ENCODE data around the gene CAMK2B. TPM values are rescaled to one million over a fixed set of nuclear protein-coding genes. Genes with fewer than 3 reads are reported as not detected.

CAMK2B gene
- polyA plus RNA-seq, 2 donors = 0.33 to 1.2 TPM

- no peaks in the 10 kb centered on the region for H3K9me3 ChIP-seq (ENCODE audit: control insufficient read depth in 2 of 2, insufficient read depth in 1 of 2, low read depth in 1 of 2, low read length in 1 of 2)
- peaks cover 0 to 11% of the 10 kb centered on the region in 2 donors for H3K4me1 ChIP-seq (ENCODE audit: control insufficient read depth in 2 of 2, insufficient read depth in 2 of 2, low read length in 1 of 2)
- H3K4me3 ChIP-seq (ENCODE audit: low read depth in 1 of 2, low read length in 2 of 2) = no peak overlapping the region
- no peaks in the 10 kb centered on the region for H3K36me3 ChIP-seq (ENCODE audit: control insufficient read depth in 2 of 2, insufficient read depth in 2 of 2, low read length in 1 of 2)
- WGBS, 2 donors = 90% methylated on average over 8 of the region's 8 CpGs
- no peak overlapping the region for H3K27ac ChIP-seq (ENCODE audit: low read depth in 2 of 2, low read length in 1 of 2)
- H3K27me3 ChIP-seq (ENCODE audit: control insufficient read depth in 1 of 2, insufficient read depth in 2 of 2, low read length in 2 of 2) = no peaks in the 10 kb centered on the region
Measured at GRCh38 chr7:44313016-44313415, 12.4 kb downstream of the CAMK2B start.

DNA sequence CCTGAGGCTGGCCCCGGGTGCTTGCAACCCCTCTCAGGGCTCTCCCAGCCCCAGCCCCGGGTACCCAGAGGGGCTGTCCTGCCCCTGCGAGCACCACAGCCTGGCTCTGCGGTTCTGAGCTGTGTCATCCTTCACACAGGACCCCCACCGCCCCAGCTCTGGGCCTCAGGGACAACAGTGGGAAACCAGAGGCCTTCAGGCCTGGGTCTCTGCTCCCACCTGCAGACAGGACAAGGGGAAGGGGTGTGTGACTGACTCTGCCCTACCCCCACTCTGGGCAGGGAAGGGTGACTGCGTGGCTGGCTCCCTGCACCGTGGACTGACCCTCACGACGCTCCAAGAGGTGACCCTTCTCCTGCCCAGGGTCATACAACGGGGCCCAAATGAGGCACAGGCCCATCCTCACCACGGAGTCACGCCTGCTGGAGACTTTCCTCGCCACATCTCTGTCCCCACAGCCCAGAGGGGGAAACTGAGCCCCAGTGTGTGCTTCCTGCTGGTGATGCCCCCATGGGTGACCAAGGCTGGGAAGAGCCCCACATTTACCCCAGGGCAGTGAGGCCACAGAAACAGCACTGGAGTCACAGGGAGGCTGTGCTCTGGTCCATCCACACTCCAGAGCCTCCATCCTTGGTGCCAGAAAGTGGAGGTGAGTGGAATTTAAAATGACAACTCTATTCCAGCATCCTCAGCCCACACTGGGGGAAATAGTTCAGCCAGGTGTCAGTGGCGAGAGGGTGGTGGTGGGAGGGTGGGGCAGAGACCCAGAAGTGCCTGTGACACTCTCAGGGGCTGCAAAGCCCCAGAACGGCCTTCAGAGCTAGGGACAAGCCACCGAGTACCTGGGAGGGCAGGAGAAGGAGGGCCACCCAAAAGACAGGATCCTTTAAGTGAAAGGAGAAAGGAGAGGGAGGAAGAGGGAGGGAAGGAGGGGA, 13.6 kb downstream of the CAMK2B start:
- no peaks in the 10 kb centered on the region for H3K9me3 ChIP-seq (ENCODE audit: control insufficient read depth in 2 of 2, insufficient read depth in 1 of 2, low read depth in 1 of 2, low read length in 1 of 2)
- peaks cover 0 to 11% of the 10 kb centered on the region in 2 donors for H3K4me1 ChIP-seq (ENCODE audit: control insufficient read depth in 2 of 2, insufficient read depth in 2 of 2, low read length in 1 of 2)
- H3K4me3 ChIP-seq (ENCODE audit: low read depth in 1 of 2, low read length in 2 of 2) = no peak overlapping the region
- 86 to 91% methylated on average over 16 of the region's 16 CpGs for WGBS, 2 donors
- H3K27me3 ChIP-seq (ENCODE audit: control insufficient read depth in 1 of 2, insufficient read depth in 2 of 2, low read length in 2 of 2) = no peaks in the 10 kb centered on the region
- no peaks in the 10 kb centered on the region for H3K36me3 ChIP-seq (ENCODE audit: control insufficient read depth in 2 of 2, insufficient read depth in 2 of 2, low read length in 1 of 2)
- no peak overlapping the region for H3K27ac ChIP-seq (ENCODE audit: low read depth in 2 of 2, low read length in 1 of 2)

- Histone ChIP-seq H3K4me1 (ENCODE audit: control insufficient read depth in 2 of 2, insufficient read depth in 2 of 2, low read length in 1 of 2) (peaks cover 0 to 11% of the 10 kb centered on the region in 2 donors), H3K9me3 (ENCODE audit: control insufficient read depth in 2 of 2, insufficient read depth in 1 of 2, low read depth in 1 of 2, low read length in 1 of 2) (no peaks in the 10 kb centered on the region), H3K36me3 (ENCODE audit: control insufficient read depth in 2 of 2, insufficient read depth in 2 of 2, low read length in 1 of 2) (no peaks in the 10 kb centered on the region), H3K4me3 (ENCODE audit: low read depth in 1 of 2, low read length in 2 of 2) (no peak overlapping the region), H3K27ac (ENCODE audit: low read depth in 2 of 2, low read length in 1 of 2) (no peak overlapping the region), H3K27me3 (ENCODE audit: control insufficient read depth in 1 of 2, insufficient read depth in 2 of 2, low read length in 2 of 2) (no peaks in the 10 kb centered on the region)
- 81 to 82% methylated on average over 10 of the region's 10 CpGs for WGBS, 2 donors
Measured at GRCh38 chr7:44310221-44310848, 15.1 kb downstream of the CAMK2B start.

DNA sequence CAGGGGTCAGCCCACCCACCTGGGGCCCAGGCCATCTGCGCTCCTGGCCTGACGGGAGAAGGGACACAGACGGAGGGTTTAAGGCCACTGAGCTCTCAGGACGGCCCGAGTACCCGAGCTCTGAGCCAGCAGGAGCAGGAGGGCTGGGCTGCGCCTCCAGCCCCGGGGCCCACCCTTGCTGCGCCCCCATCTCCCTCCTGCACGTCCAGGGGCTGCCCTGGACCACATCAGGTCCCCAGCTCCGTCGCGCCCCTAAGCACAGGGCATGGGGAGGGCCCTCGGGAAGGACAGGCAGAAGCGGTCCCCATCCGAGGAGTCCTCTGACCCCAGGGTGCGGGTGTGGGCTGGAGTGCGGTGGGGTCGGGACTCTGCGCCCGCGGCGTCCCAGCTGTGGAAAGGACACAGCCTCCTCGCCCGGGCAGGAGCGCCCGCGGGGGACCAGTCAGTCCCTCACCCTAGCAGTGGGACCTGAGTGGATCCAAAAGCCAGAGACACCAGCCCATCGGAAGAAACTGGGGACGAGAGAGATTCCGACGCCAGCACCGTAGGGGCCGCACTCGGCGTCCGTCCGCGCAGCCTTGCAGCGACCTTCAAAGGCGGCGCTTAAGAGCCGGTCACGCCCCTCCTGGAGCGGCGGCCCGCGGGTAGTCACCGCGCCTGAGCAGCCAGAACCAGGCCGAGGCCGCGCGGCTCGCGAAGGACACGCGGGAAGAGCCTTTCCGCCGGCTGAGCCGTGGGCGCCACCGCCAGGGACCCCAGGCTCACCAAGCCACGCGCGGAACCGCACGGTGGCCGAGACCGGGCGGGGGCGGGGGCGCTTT, 15.9 kb downstream of the CAMK2B start:
- 17 to 18% methylated on average over 69 to 73 of the region's 73 CpGs for WGBS, 2 donors
- Histone ChIP-seq H3K27ac (ENCODE audit: low read depth in 2 of 2, low read length in 1 of 2) (no peak overlapping the region), H3K4me1 (ENCODE audit: control insufficient read depth in 2 of 2, insufficient read depth in 2 of 2, low read length in 1 of 2) (peaks cover 0 to 11% of the 10 kb centered on the region in 2 donors), H3K4me3 (ENCODE audit: low read depth in 1 of 2, low read length in 2 of 2) (peak overlapping the region; percentile 30 to 37), H3K36me3 (ENCODE audit: control insufficient read depth in 2 of 2, insufficient read depth in 2 of 2, low read length in 1 of 2) (no peaks in the 10 kb centered on the region), H3K27me3 (ENCODE audit: control insufficient read depth in 1 of 2, insufficient read depth in 2 of 2, low read length in 2 of 2) (no peaks in the 10 kb centered on the region), H3K9me3 (ENCODE audit: control insufficient read depth in 2 of 2, insufficient read depth in 1 of 2, low read depth in 1 of 2, low read length in 1 of 2) (no peaks in the 10 kb centered on the region)

DNA sequence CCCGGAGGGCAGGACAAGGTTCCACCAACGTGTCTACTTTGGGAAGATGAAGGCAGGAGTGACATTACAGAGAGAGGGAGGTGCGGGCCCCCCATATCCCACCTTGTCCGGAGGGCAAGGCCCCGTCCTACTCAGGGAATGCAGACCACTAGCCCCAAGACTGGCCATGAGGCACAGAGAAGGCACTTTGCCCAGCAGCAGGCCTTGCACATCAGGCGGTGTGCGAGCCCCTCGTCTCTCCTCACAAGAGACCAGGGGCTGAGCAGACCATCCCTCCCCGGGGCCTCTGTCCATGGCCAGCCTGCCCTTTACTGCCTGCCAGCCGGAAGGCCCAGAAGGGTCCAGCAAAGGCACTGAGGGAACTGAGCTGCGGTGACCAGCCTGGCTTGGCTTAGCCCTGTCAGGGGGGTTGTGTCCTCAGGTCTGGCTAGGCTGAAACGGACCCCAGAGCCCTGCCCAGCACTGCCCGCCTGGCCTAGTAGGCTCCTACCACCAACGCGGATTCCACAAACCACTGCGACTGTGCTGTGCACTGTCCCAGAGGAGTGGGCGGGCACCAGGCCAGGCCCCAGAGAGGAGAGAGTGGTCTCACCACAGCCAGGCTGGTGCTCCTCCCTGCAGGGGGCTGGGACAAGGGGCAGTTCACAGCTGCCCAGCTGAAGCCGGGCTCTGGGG, 16.7 kb downstream of the CAMK2B start:
- 80 to 84% methylated on average over 18 of the region's 18 CpGs for WGBS, 2 donors
- Histone ChIP-seq H3K4me1 (ENCODE audit: control insufficient read depth in 2 of 2, insufficient read depth in 2 of 2, low read length in 1 of 2) (peaks cover 0 to 11% of the 10 kb centered on the region in 2 donors), H3K4me3 (ENCODE audit: low read depth in 1 of 2, low read length in 2 of 2) (no peak overlapping the region), H3K27ac (ENCODE audit: low read depth in 2 of 2, low read length in 1 of 2) (peak overlapping the region in 1 of 2 donors; percentile 29), H3K27me3 (ENCODE audit: control insufficient read depth in 1 of 2, insufficient read depth in 2 of 2, low read length in 2 of 2) (no peaks in the 10 kb centered on the region), H3K9me3 (ENCODE audit: control insufficient read depth in 2 of 2, insufficient read depth in 1 of 2, low read depth in 1 of 2, low read length in 1 of 2) (no peaks in the 10 kb centered on the region), H3K36me3 (ENCODE audit: control insufficient read depth in 2 of 2, insufficient read depth in 2 of 2, low read length in 1 of 2) (no peaks in the 10 kb centered on the region)

GRCh38 chr7:44307905-44308595, 17.3 kb downstream of the CAMK2B start:
- peak overlapping the region in 1 of 2 donors; percentile 29 for H3K27ac ChIP-seq (ENCODE audit: low read depth in 2 of 2, low read length in 1 of 2)
- WGBS, 2 donors = 64 to 73% methylated on average over 8 of the region's 8 CpGs

DNA sequence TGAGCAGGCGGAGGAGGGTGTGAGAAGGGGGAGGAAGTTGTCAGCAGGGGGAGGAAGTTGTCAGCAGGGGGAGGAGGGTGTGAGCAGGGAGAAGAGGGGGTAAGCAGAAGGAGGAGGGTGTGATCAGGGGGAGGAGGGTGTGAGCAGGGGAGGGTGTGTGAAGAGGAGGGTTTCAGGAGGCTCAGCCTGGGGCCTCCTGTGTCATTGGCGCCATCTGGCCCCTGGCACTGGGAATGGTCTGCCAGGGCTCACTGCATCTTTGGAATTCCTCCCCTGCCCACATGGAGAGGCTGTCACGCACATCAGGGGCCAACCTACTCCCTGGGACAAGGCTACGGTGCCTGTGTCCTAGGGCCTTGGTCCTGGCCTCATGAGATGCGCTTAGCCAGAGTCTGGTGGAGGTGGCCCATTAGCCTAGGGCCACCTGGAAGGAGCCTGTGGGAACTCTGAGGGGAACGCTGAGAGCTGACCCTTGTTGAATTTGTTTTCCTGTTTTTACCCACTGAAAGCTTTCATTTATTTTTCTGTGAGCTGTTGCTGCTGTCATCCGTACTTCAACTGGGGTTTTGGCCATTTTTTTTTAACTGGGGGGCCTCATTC, 18.0 kb downstream of the CAMK2B start:
- peaks cover 0 to 11% of the 10 kb centered on the region in 2 donors for H3K4me1 ChIP-seq (ENCODE audit: control insufficient read depth in 2 of 2, insufficient read depth in 2 of 2, low read length in 1 of 2)
- no peaks in the 10 kb centered on the region for H3K27me3 ChIP-seq (ENCODE audit: control insufficient read depth in 1 of 2, insufficient read depth in 2 of 2, low read length in 2 of 2)
- no peaks in the 10 kb centered on the region for H3K9me3 ChIP-seq (ENCODE audit: control insufficient read depth in 2 of 2, insufficient read depth in 1 of 2, low read depth in 1 of 2, low read length in 1 of 2)
- H3K27ac ChIP-seq (ENCODE audit: low read depth in 2 of 2, low read length in 1 of 2) = peak overlapping the region in 1 of 2 donors; percentile 27
- 61 to 66% methylated on average over 6 to 7 of the region's 7 CpGs for WGBS, 2 donors
- no peaks in the 10 kb centered on the region for H3K36me3 ChIP-seq (ENCODE audit: control insufficient read depth in 2 of 2, insufficient read depth in 2 of 2, low read length in 1 of 2)
- H3K4me3 ChIP-seq (ENCODE audit: low read depth in 1 of 2, low read length in 2 of 2) = no peak overlapping the region

More at GRCh38 chr7:44307905-44308595, 17.3 kb downstream of the CAMK2B start:
- Histone ChIP-seq H3K9me3 (ENCODE audit: control insufficient read depth in 2 of 2, insufficient read depth in 1 of 2, low read depth in 1 of 2, low read length in 1 of 2) (no peaks in the 10 kb centered on the region), H3K36me3 (ENCODE audit: control insufficient read depth in 2 of 2, insufficient read depth in 2 of 2, low read length in 1 of 2) (no peaks in the 10 kb centered on the region), H3K4me1 (ENCODE audit: control insufficient read depth in 2 of 2, insufficient read depth in 2 of 2, low read length in 1 of 2) (peaks cover 0 to 11% of the 10 kb centered on the region in 2 donors), H3K27me3 (ENCODE audit: control insufficient read depth in 1 of 2, insufficient read depth in 2 of 2, low read length in 2 of 2) (no peaks in the 10 kb centered on the region), H3K4me3 (ENCODE audit: low read depth in 1 of 2, low read length in 2 of 2) (no peak overlapping the region)

- H3K9me3 ChIP-seq (ENCODE audit: control insufficient read depth in 2 of 2, insufficient read depth in 1 of 2, low read depth in 1 of 2, low read length in 1 of 2) = no peaks in the 10 kb centered on the region
- no peaks in the 10 kb centered on the region for H3K27me3 ChIP-seq (ENCODE audit: control insufficient read depth in 1 of 2, insufficient read depth in 2 of 2, low read length in 2 of 2)
- no peak overlapping the region for H3K4me3 ChIP-seq (ENCODE audit: low read depth in 1 of 2, low read length in 2 of 2)
- no peaks in the 10 kb centered on the region for H3K36me3 ChIP-seq (ENCODE audit: control insufficient read depth in 2 of 2, insufficient read depth in 2 of 2, low read length in 1 of 2)
- H3K27ac ChIP-seq (ENCODE audit: low read depth in 2 of 2, low read length in 1 of 2) = no peak overlapping the region
- WGBS, 2 donors = 65 to 67% methylated on average over 2 of the region's 2 CpGs
- peaks cover 0 to 11% of the 10 kb centered on the region in 2 donors for H3K4me1 ChIP-seq (ENCODE audit: control insufficient read depth in 2 of 2, insufficient read depth in 2 of 2, low read length in 1 of 2)
Measured at GRCh38 chr7:44306606-44307005, 18.8 kb downstream of the CAMK2B start.
